22Rv1 (cell line): ENCODE results near the gene ITPR3.

ENCODE experiments used
- CTCF ChIP-seq: fragments of 450-650 bp; IDR thresholded peaks from 2 replicates; pipeline ENCODE4 v1.5.1; 2017; ENCODE audit warnings: mild to moderate bottlenecking
- ZFX ChIP-seq: fragments of 450-650 bp; IDR thresholded peaks from 2 replicates; pipeline ENCODE4 v1.6.1; 2017; ENCODE audit warnings: antibody characterized with exemption, borderline replicate concordance

- TF ChIP-seq CTCF (no peak), ZFX (no peak)
Measured at GRCh38 chr6:33602180-33602579, 18.9 kb upstream of the ITPR3 start.
